Astrocyte (in vitro differentiated cells and primary cell): ENCODE measurements around the gene SLC25A33. TPM values are rescaled to one million over a fixed set of nuclear protein-coding genes. Genes with fewer than 3 reads are reported as not detected.

Source experiments
- DNase-seq: peaks from one replicate; pipeline ENCODE4 v3.0.0-alpha.2; 2010; ENCODE audit warnings: low read depth
- FAIRE-seq: peaks from 2 replicates; lab custom pipeline; 2011; peaks lifted over from hg19 to GRCh38; lab: Jason Lieb, UNC
- H2AFZ ChIP-seq: 2 replicates; pipeline ENCODE4 v1.6.0; 2012; ENCODE audit warnings: low read depth, low read length, inconsistent platforms
- H3K27ac ChIP-seq: 2 replicates; pipeline ENCODE4 v1.5.1; 2011; ENCODE audit warnings: low read depth, low read length, inconsistent platforms
- H3K27me3 ChIP-seq: 2 replicates; pipeline ENCODE4 v1.6.0; 2011; ENCODE audit warnings: low read length, inconsistent platforms; ENCODE audit not compliant: insufficient read depth
- H3K36me3 ChIP-seq: 2 replicates; pipeline ENCODE4 v1.5.1; 2011; ENCODE audit warnings: low read length, inconsistent platforms; ENCODE audit not compliant: insufficient read depth
- H3K4me1 ChIP-seq: 2 replicates; pipeline ENCODE4 v1.5.1; 2011; ENCODE audit warnings: low read length, inconsistent platforms; ENCODE audit not compliant: insufficient read depth
- H3K4me2 ChIP-seq: 2 replicates; pipeline ENCODE4 v1.6.0; 2012; ENCODE audit warnings: low read length, inconsistent platforms
- H3K4me3 ChIP-seq: 2 replicates; pipeline ENCODE4 v1.5.1; 2011; ENCODE audit warnings: low read depth, mild to moderate bottlenecking, low read length, inconsistent platforms; ENCODE audit not compliant: insufficient read depth
- H3K79me2 ChIP-seq: 2 replicates; pipeline ENCODE4 v1.6.0; 2012; ENCODE audit warnings: mild to moderate bottlenecking, low read length, inconsistent platforms; ENCODE audit not compliant: insufficient read depth
- H3K9ac ChIP-seq: 2 replicates; pipeline ENCODE4 v1.6.0; 2012; ENCODE audit warnings: mild to moderate bottlenecking, low read length, inconsistent platforms
- H3K9me3 ChIP-seq: 2 replicates; pipeline ENCODE4 v1.5.1; 2012; ENCODE audit warnings: low read depth, mild to moderate bottlenecking, low read length, inconsistent platforms; ENCODE audit not compliant: insufficient read depth
- H4K20me1 ChIP-seq: 2 replicates; pipeline ENCODE4 v1.6.0; 2012; ENCODE audit warnings: low read length, inconsistent platforms; ENCODE audit not compliant: insufficient read depth
- H3K27ac Mint-ChIP-seq: one replicate; pipeline ENCODE4 v1.8.0; 2021; ENCODE audit warnings: mild to moderate bottlenecking, mixed read lengths; ENCODE audit not compliant: unreplicated experiment
- H3K27me3 Mint-ChIP-seq: one replicate; pipeline ENCODE4 v1.8.0; 2021; ENCODE audit warnings: low read depth, mixed read lengths; ENCODE audit not compliant: unreplicated experiment
- H3K36me3 Mint-ChIP-seq: one replicate; pipeline ENCODE4 v1.8.0; 2021; ENCODE audit warnings: low read depth, mixed read lengths; ENCODE audit not compliant: unreplicated experiment
- H3K4me1 Mint-ChIP-seq: one replicate; pipeline ENCODE4 v1.8.0; 2021; ENCODE audit warnings: low read depth, mixed read lengths; ENCODE audit not compliant: unreplicated experiment
- H3K4me3 Mint-ChIP-seq: one replicate; pipeline ENCODE4 v1.8.0; 2021; ENCODE audit warnings: mild to moderate bottlenecking, moderate library complexity, mixed read lengths; ENCODE audit not compliant: unreplicated experiment
- H3K9me3 Mint-ChIP-seq: one replicate; pipeline ENCODE4 v1.8.0; 2021; ENCODE audit warnings: mild to moderate bottlenecking, mixed read lengths; ENCODE audit not compliant: unreplicated experiment
- CTCF ChIP-seq: IDR thresholded peaks from 2 replicates; pipeline ENCODE4 v1.5.1; 2011; ENCODE audit warnings: low read depth, mild to moderate bottlenecking, inconsistent platforms, low read length, moderate library complexity; ENCODE audit not compliant: insufficient read depth
- EZH2 ChIP-seq: IDR thresholded peaks from 2 replicates; pipeline ENCODE4 v1.6.1; 2012; ENCODE audit warnings: mild to moderate bottlenecking, low read length, inconsistent platforms; ENCODE audit not compliant: insufficient read depth
- total RNA-seq: library from RNA; stranded (reverse); gene quantifications from 2 replicates; pipeline ENCODE4 v1.2.1, GENCODE V29; 2021

Gene SLC25A33
- total RNA-seq, 1 donor from 2014 or later: 6.7 TPM

GRCh38 chr1:9597361-9598315 is 58.4 kb downstream of the SLC25A33 start:
- Mint-ChIP-seq H3K27ac (no peak overlapping the region), H3K9me3 (no peaks in the 10 kb centered on the region), H3K4me3 (no peak overlapping the region), H3K27me3 (peaks cover 2% of the 10 kb centered on the region), H3K4me1 (peaks cover 3% of the 10 kb centered on the region), H3K36me3 (peaks cover 2% of the 10 kb centered on the region)
- Histone ChIP-seq H3K36me3 (no peaks in the 10 kb centered on the region), H3K4me2 (no peak overlapping the region), H3K27me3 (no peaks in the 10 kb centered on the region), H4K20me1 (peaks cover 44% of the 10 kb centered on the region), H3K9me3 (no peaks in the 10 kb centered on the region), H3K4me1 (peaks cover 11% of the 10 kb centered on the region), H3K4me3 (no peak overlapping the region), H2AFZ (no peak overlapping the region), H3K79me2 (peaks cover 35% of the 10 kb centered on the region), H3K9ac (no peak overlapping the region), H3K27ac (no peak overlapping the region)
- TF ChIP-seq CTCF (no peak), EZH2 (no peak)
- FAIRE-seq (no peak), DNase-seq (no peak)

GRCh38 chr1:9598316-9598700 is 59.0 kb downstream of the SLC25A33 start:
- DNase-seq (no peak), FAIRE-seq (no peak)
- TF ChIP-seq EZH2 (no peak), CTCF (no peak)
- no peak overlapping the region for H3K4me2 ChIP-seq
- no peak overlapping the region for H3K27ac Mint-ChIP-seq
- H2AFZ ChIP-seq: no peak overlapping the region
- H3K4me3 Mint-ChIP-seq: no peak overlapping the region
- peaks cover 3% of the 10 kb centered on the region for H3K36me3 ChIP-seq
- H3K27ac ChIP-seq: no peak overlapping the region
- peaks cover 28% of the 10 kb centered on the region for H3K79me2 ChIP-seq
- H3K4me3 ChIP-seq: no peak overlapping the region
- H3K27me3 ChIP-seq: no peaks in the 10 kb centered on the region
- H3K9me3 ChIP-seq: no peaks in the 10 kb centered on the region
- peaks cover 2% of the 10 kb centered on the region for H3K27me3 Mint-ChIP-seq
- H3K9me3 Mint-ChIP-seq: no peaks in the 10 kb centered on the region
- peaks cover 2% of the 10 kb centered on the region for H3K4me1 Mint-ChIP-seq
- peaks cover 37% of the 10 kb centered on the region for H4K20me1 ChIP-seq
- H3K4me1 ChIP-seq: peaks cover 5% of the 10 kb centered on the region
- H3K36me3 Mint-ChIP-seq: peaks cover 2% of the 10 kb centered on the region
- no peak overlapping the region for H3K9ac ChIP-seq

- Histone ChIP-seq H2AFZ (no peak overlapping the region), H3K9ac (no peak overlapping the region), H3K79me2 (peaks cover 14% of the 10 kb centered on the region), H4K20me1 (peaks cover 23% of the 10 kb centered on the region), H3K36me3 (peaks cover 3% of the 10 kb centered on the region), H3K9me3 (no peaks in the 10 kb centered on the region), H3K4me2 (no peak overlapping the region), H3K27me3 (no peaks in the 10 kb centered on the region), H3K27ac (no peak overlapping the region), H3K4me3 (no peak overlapping the region), H3K4me1 (no peaks in the 10 kb centered on the region)
- Mint-ChIP-seq H3K36me3 (peaks cover 4% of the 10 kb centered on the region), H3K4me1 (no peaks in the 10 kb centered on the region), H3K27me3 (peaks cover 2% of the 10 kb centered on the region), H3K4me3 (no peak overlapping the region), H3K9me3 (no peaks in the 10 kb centered on the region), H3K27ac (no peak overlapping the region)
- no peak for DNase-seq
- TF ChIP-seq EZH2 (no peak), CTCF (no peak)
- FAIRE-seq: no peak
These were observed 60.5 kb downstream of the SLC25A33 start for GRCh38 chr1:9599741-9600140.
